Neuronal stem cell (in vitro differentiated cells): Measurements from ENCODE around the gene RMDN2.

ENCODE experiments used
- DNase-seq: peaks from one replicate; pipeline ENCODE4 v3.0.0-alpha.2; 2013; ENCODE audit warnings: low spot score
- H2AFZ ChIP-seq: one replicate; pipeline ENCODE4 v1.6.1; 2013; ENCODE audit warnings: mild to moderate bottlenecking, low read length, inconsistent platforms
- H2AK5ac ChIP-seq: 2 replicates; pipeline ENCODE4 v1.6.1; 2013; ENCODE audit warnings: low read depth, mild to moderate bottlenecking, inconsistent platforms, low read length, moderate library complexity, mixed read lengths
- H2BK120ac ChIP-seq: 2 replicates; pipeline ENCODE4 v1.6.1; 2013; ENCODE audit warnings: low read depth, mild to moderate bottlenecking, inconsistent platforms, low read length, moderate library complexity, mixed read lengths
- H2BK12ac ChIP-seq: one replicate; pipeline ENCODE4 v1.6.1; 2013; ENCODE audit warnings: low read length, inconsistent platforms
- H2BK15ac ChIP-seq: 2 replicates; pipeline ENCODE4 v1.6.1; 2013; ENCODE audit warnings: mild to moderate bottlenecking, low read length, inconsistent platforms, mixed read lengths
- H2BK5ac ChIP-seq: one replicate; pipeline ENCODE4 v1.6.1; 2013; ENCODE audit warnings: inconsistent platforms, mild to moderate bottlenecking, low read length, moderate library complexity
- H3K14ac ChIP-seq: one replicate; pipeline ENCODE4 v1.6.1; 2013; ENCODE audit warnings: low read length, inconsistent platforms
- H3K18ac ChIP-seq: 2 replicates; pipeline ENCODE4 v1.6.1; 2013; ENCODE audit warnings: low read length, inconsistent platforms
- H3K23ac ChIP-seq: 2 replicates; pipeline ENCODE4 v1.6.1; 2013; ENCODE audit warnings: low read depth, mild to moderate bottlenecking, mixed read lengths, low read length, inconsistent platforms; ENCODE audit not compliant: poor library complexity
- H3K27ac ChIP-seq: replicated peaks from 3 replicates; pipeline ENCODE4 v1.5.1; 2013; ENCODE audit warnings: low read length, inconsistent platforms
- H3K27me3 ChIP-seq, 3 experiments: 2 replicates each; pipeline ENCODE4 v1.6.1; 2013; ENCODE audit warnings: low read length in 3 of 3, mild to moderate bottlenecking in 2 of 3, inconsistent platforms in 1 of 3, low read depth in 1 of 3, mixed read lengths in 1 of 3, moderate library complexity in 1 of 3; ENCODE audit not compliant: control insufficient read depth in 3 of 3, insufficient read depth in 3 of 3
- H3K36me3 ChIP-seq, 2 donors: replicated peaks in 1 of 2; 2 replicates each; pipeline ENCODE4 v1.6.1; 2013; ENCODE audit warnings: low read length in 2 of 2; ENCODE audit not compliant: control insufficient read depth in 2 of 2, insufficient read depth in 2 of 2
- H3K4ac ChIP-seq: 2 replicates; pipeline ENCODE4 v1.6.1; 2013; ENCODE audit warnings: inconsistent platforms, mild to moderate bottlenecking, low read length, moderate library complexity
- H3K4me1 ChIP-seq, 2 donors: 1 replicate in 1 of 2; 2 replicates in 1 of 2; pipeline ENCODE4 v1.6.1; 2013; ENCODE audit warnings: low read length in 2 of 2, low read depth in 1 of 2; ENCODE audit not compliant: control insufficient read depth in 2 of 2, insufficient read depth in 1 of 2
- H3K4me2 ChIP-seq: one replicate; pipeline ENCODE4 v1.6.1; 2013; ENCODE audit warnings: mild to moderate bottlenecking, low read length, inconsistent platforms; ENCODE audit not compliant: insufficient read depth, poor library complexity, severe bottlenecking
- H3K4me3 ChIP-seq, 2 donors: 2 replicates each; pipeline ENCODE4 v1.5.1; 2013; ENCODE audit warnings: low read length in 2 of 2, mild to moderate bottlenecking in 2 of 2, inconsistent platforms in 1 of 2, moderate library complexity in 1 of 2
- H3K79me1 ChIP-seq: one replicate; pipeline ENCODE4 v1.6.1; 2013; ENCODE audit warnings: low read depth, mild to moderate bottlenecking, inconsistent platforms, low read length, moderate library complexity
- H3K9ac ChIP-seq: one replicate; pipeline ENCODE4 v1.6.1; 2013; ENCODE audit warnings: mild to moderate bottlenecking, low read depth, low read length, inconsistent platforms; ENCODE audit not compliant: poor library complexity
- H3K9me3 ChIP-seq, 2 donors: replicated peaks in 1 of 2; 2 replicates each; pipeline versions ENCODE3 to v1.6.1; 2013; ENCODE audit warnings: low read length in 2 of 2, mild to moderate bottlenecking in 2 of 2, inconsistent platforms in 1 of 2, low read depth in 1 of 2, mixed read lengths in 1 of 2, moderate library complexity in 1 of 2; ENCODE audit not compliant: control insufficient read depth in 2 of 2, insufficient read depth in 1 of 2
- H4K8ac ChIP-seq: one replicate; pipeline ENCODE4 v1.6.1; 2013; ENCODE audit warnings: low read depth, mild to moderate bottlenecking, inconsistent platforms, low read length, moderate library complexity
- H4K91ac ChIP-seq: one replicate; pipeline ENCODE4 v1.6.1; 2013; ENCODE audit warnings: low read length, low read depth, mild to moderate bottlenecking, inconsistent platforms; ENCODE audit not compliant: poor library complexity
- WGBS, 2 donors: extraction: QIAGEN DNeasy Blood & Tissue Kit; methylation state at CpG; one replicate each; pipeline ENCODE4 v1.1.7; 2013; ENCODE audit warnings: missing lambda C conversion rate in 2 of 2, mixed read lengths in 1 of 2; ENCODE audit not compliant: insufficient read length in 2 of 2, insufficient replicate concordance in 1 of 2; ENCODE audit errors: extremely low coverage in 2 of 2; 5-methylcytosine and 5-hydroxymethylcytosine counted together

The RMDN2 gene

DNA sequence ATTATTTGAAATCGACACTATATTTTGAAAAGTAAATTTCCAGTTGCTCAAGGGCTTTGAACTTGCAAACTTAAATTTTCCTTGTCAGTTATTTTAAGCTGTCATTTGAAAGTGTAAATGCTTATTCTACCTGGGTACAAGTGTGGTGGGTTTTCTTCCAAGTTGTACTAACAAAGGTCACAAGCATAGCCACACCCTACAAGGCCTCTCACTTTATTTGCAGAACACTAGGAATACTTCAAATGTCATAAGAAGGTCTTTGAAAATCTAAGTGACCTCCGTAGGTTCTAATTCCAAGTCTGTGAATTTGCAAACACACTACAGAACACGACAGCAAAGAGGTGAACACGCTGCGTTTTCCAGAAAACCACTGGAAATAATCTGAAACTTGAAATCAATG, 9.3 kb upstream of the RMDN2 start:
- Histone ChIP-seq H2AFZ (no peak overlapping the region), H3K18ac (no peak overlapping the region), H3K27me3 (peaks cover 0 to 13% (median 0%) of the 10 kb centered on the region in 3 experiments), H2BK12ac (no peak overlapping the region), H3K27ac (no peak overlapping the region), H3K9me3 (no peaks in the 10 kb centered on the region), H3K9ac (no peak overlapping the region), H2BK5ac (no peak overlapping the region), H3K23ac (no peak overlapping the region), H3K4me2 (no peak overlapping the region), H3K4me3 (no peak overlapping the region), H3K14ac (no peak overlapping the region), H2BK15ac (no peak overlapping the region), H3K79me1 (no peaks in the 10 kb centered on the region), H3K36me3 (no peaks in the 10 kb centered on the region), H3K4ac (no peak overlapping the region), H3K4me1 (no peaks in the 10 kb centered on the region), H2BK120ac (no peak overlapping the region), H4K91ac (no peak overlapping the region), H2AK5ac (no peak overlapping the region), H4K8ac (no peak overlapping the region)
- no CpG with 5 or more reads among the region's 5 CpGs for WGBS, 2 donors
- DNase-seq, result no peak

DNA sequence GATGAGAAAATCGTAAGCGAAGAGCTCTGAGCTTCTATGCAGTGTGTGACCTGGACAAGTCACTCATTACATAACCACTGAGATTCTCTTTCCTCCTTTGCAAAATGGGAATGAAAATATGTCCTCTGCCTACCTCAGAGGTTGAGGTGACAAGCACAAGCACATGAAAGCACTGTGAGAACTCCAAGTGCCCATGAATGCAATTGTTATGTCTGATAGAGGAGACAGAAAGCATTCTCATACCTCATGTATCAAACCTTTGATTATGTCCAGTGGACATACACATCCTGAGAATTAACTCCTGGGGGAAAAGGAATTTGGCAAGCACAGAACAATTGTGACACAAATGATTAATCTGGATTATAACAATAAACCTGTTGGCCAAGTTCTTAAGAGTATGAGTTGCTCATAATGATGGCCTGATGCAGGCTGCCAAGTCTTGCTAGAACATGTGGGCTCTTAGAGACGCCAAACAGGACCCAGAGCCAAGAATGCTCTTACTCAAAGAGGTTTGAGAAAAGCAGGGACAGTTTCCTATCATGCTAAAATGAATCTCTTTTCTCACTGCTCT, 8.5 kb upstream of the RMDN2 start:
- no peaks in the 10 kb centered on the region for H3K4me1 ChIP-seq
- H3K9ac ChIP-seq, result no peak overlapping the region
- H3K23ac ChIP-seq, result no peak overlapping the region

DNA sequence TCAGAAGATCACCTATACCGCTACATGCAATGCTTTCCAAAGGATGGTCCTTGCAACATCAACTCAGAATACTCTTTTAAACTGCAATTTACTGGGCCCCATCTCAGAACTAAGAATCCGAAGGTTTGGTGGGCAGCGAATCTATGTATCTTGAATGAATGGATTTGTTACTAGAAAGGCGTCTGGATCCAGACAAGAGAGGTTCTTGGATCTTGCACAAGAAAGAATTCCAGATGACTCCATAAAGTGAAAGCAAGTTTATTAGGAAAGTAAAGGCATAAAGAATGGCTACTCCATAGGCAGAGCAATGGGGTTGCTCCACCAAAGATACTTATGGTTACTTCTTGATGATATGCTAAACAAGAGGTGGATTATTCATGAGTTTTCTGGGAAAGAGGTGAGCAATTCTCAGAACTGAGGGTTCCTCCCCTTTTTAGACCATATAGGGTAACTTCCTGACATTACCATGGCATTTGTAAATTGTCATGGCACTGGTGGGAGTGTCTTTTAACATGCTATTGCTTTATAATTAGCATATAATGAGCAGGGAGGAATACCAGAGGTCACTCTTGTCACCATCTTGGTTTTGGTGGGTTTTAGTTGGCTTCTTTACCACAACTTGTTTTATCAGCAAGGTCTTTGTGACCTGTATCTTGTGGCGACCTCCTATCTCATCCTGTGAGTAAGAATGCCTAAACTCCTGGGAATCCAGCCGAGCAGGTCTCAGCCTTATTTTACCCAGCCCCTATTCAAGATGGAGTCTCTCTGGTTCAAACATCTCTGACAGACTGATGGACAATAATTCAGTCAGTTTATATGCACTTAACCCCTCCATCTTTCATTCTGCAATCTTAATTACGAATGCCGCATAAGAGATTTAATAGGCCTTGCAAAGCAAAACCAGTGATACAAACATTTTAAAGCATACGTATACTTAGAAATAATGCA, 7.5 kb upstream of the RMDN2 start:
- Histone ChIP-seq H3K27me3 (peaks cover 0 to 8% (median 0%) of the 10 kb centered on the region in 3 experiments), H4K8ac (no peak overlapping the region), H2BK15ac (no peak overlapping the region), H3K79me1 (no peaks in the 10 kb centered on the region), H3K9ac (no peak overlapping the region), H3K4me3 (no peak overlapping the region), H2BK5ac (no peak overlapping the region), H3K4me1 (no peaks in the 10 kb centered on the region), H3K4me2 (no peak overlapping the region), H2BK12ac (no peak overlapping the region), H3K4ac (no peak overlapping the region), H2AK5ac (no peak overlapping the region), H3K14ac (no peak overlapping the region), H2AFZ (no peak overlapping the region), H3K23ac (no peak overlapping the region), H3K9me3 (no peaks in the 10 kb centered on the region), H3K36me3 (no peaks in the 10 kb centered on the region), H4K91ac (no peak overlapping the region), H2BK120ac (no peak overlapping the region), H3K18ac (no peak overlapping the region), H3K27ac (no peak overlapping the region)
- no peak for DNase-seq
- WGBS, 2 donors, result no CpG with 5 or more reads among the region's 9 CpGs

More for the DNA sequence above, 8.5 kb upstream of the RMDN2 start:
- Histone ChIP-seq H2BK5ac (no peak overlapping the region), H4K91ac (no peak overlapping the region), H3K27me3 (peaks cover 0 to 13% (median 0%) of the 10 kb centered on the region in 3 experiments), H3K4me2 (no peak overlapping the region), H2BK15ac (no peak overlapping the region), H4K8ac (no peak overlapping the region), H2AK5ac (no peak overlapping the region), H3K18ac (no peak overlapping the region), H3K9me3 (no peaks in the 10 kb centered on the region), H3K4me3 (no peak overlapping the region), H2BK120ac (no peak overlapping the region), H2AFZ (no peak overlapping the region), H2BK12ac (no peak overlapping the region), H3K27ac (no peak overlapping the region), H3K36me3 (no peaks in the 10 kb centered on the region), H3K79me1 (no peaks in the 10 kb centered on the region), H3K14ac (no peak overlapping the region), H3K4ac (no peak overlapping the region)
- WGBS, 2 donors, result no CpG with 5 or more reads among the region's 3 CpGs
- no peak for DNase-seq

- Histone ChIP-seq H3K4me1 (no peaks in the 10 kb centered on the region), H3K14ac (no peak overlapping the region), H3K4me2 (no peak overlapping the region), H3K4me3 (no peak overlapping the region), H2BK15ac (no peak overlapping the region), H4K91ac (no peak overlapping the region), H4K8ac (no peak overlapping the region), H3K79me1 (no peaks in the 10 kb centered on the region), H3K18ac (no peak overlapping the region), H3K9me3 (no peaks in the 10 kb centered on the region), H2AFZ (no peak overlapping the region), H2BK5ac (no peak overlapping the region), H3K36me3 (no peaks in the 10 kb centered on the region), H2BK12ac (no peak overlapping the region), H3K23ac (no peak overlapping the region), H2AK5ac (no peak overlapping the region), H3K27me3 (peaks cover 0 to 8% (median 0%) of the 10 kb centered on the region in 3 experiments), H3K27ac (no peak overlapping the region), H3K4ac (no peak overlapping the region), H3K9ac (no peak overlapping the region), H2BK120ac (no peak overlapping the region)
- DNase-seq, result no peak
These were observed 6.3 kb upstream of the RMDN2 start for GRCh38 chr2:37918742-37919186.
